GM12801 (cell line): ENCODE results near the gene NR1H2.
A peak's percentile ranks its signal among the peaks of the same experiment; 100 is the strongest.

Source experiments
- TF ChIP-seq, protein P1 (sequence below): IDR thresholded peaks from one replicate; pipeline ENCODE4 v1.5.1; 2011; ENCODE audit warnings: control low read depth; ENCODE audit not compliant: insufficient read length; ENCODE audit errors: extremely low read depth

NR1H2 gene

DNA sequence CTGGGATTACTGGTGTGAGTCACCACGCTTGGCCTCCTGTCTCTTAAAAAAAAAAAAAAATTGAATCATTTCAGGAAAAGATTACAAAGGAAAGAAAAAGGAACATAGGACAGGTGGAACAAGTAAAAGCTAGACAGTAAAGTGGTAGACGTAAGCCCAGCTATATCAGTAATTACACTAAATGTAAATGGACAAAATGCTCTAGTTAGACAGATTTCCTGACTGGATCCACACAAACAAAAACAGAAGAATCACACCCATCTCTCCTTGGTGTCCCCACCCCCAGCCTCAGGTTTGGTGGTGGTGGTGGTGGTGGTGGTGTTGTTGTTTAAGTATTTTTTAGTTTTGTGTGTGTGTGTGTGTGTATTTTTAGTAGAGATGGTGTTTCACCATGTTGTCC is 36.2 kb downstream of the NR1H2 start:
- TF ChIP-seq, protein P1, sequence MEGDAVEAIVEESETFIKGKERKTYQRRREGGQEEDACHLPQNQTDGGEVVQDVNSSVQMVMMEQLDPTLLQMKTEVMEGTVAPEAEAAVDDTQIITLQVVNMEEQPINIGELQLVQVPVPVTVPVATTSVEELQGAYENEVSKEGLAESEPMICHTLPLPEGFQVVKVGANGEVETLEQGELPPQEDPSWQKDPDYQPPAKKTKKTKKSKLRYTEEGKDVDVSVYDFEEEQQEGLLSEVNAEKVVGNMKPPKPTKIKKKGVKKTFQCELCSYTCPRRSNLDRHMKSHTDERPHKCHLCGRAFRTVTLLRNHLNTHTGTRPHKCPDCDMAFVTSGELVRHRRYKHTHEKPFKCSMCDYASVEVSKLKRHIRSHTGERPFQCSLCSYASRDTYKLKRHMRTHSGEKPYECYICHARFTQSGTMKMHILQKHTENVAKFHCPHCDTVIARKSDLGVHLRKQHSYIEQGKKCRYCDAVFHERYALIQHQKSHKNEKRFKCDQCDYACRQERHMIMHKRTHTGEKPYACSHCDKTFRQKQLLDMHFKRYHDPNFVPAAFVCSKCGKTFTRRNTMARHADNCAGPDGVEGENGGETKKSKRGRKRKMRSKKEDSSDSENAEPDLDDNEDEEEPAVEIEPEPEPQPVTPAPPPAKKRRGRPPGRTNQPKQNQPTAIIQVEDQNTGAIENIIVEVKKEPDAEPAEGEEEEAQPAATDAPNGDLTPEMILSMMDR = no peak

DNA sequence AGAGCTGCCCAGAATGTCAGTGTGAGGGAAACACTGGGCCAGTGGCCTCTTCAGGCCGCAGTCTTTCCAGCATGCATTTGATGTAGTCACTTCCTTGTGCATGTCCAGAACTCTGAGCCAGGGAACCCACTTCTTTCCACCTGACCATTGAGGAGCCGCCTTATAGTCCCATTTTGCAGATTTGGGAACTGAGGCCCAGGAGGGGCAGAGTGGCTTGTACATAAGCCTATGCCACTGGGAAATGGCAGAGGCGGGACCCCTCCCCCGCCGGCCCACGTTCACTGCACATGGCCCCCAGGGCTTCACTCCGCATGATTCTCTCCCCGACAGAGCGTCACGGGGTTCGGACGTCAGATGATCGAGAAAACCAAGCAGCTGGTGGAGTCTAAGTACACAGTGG is 36.8 kb downstream of the NR1H2 start:
- TF ChIP-seq, protein P1 = no peak

DNA sequence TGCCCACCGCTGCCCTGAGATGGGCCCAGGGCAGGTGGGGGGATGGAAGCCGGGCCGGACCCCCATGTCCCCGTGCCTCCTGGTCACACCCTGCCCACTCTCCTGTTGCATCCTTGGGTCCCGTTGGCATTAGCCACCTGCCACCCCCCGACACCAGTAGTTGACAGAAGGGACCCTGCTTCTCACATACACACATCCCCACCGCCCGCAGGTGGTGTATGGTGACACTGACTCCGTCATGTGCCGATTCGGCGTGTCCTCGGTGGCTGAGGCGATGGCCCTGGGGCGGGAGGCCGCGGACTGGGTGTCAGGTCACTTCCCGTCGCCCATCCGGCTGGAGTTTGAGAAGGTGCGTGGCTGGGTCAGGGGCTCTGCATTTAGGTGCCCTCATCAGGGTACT is 37.3 kb downstream of the NR1H2 start:
- TF ChIP-seq, protein P1 = no peak

DNA sequence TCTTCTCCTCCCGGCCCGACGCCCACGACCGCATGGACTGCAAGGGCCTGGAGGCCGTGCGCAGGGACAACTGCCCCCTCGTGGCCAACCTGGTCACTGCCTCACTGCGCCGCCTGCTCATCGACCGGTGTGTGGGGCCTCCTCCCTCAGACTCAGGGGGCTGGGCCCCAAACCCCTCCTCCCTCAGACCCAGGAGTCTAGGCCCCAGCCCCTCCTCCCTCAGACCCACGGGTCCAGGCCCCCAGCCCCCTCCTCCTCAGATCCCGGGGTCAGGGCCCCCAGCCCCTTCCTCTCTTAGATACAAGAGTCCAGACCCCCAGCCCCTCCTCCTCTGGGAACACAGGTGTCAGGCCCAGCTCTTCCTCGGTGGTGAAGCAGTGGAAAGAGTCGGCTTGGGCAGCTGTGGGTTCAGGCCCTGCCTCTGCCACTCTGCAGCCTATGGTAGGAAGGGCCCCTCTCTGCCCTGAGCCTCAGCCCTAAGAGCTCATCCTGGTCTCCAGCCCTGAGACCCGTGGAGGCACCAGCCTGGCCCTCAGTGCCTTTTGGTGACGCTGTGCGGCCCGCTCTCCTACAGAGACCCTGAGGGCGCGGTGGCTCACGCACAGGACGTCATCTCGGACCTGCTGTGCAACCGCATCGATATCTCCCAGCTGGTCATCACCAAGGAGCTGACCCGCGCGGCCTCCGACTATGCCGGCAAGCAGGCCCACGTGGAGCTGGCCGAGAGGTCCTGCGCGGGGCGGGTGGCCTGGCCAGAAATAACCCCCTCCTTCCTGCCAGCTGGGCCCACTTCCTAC is 38.8 kb downstream of the NR1H2 start:
- TF ChIP-seq, protein P1 = peak; percentile 65

DNA sequence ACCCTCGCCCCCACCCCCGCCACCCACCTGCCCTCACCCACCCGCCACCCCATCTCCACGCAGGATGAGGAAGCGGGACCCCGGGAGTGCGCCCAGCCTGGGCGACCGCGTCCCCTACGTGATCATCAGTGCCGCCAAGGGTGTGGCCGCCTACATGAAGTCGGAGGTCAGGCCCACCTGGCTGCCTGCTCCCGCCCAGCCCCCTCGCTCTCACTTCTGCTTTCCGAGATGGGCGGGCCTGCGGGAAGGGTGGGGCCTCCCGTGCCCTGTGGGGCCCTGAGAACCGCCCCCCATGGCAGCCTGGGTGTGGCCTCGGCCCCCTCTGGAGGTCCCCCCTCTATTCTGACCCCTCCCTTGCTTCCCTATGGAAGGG is 39.4 kb downstream of the NR1H2 start:
- TF ChIP-seq, protein P1 = no peak

DNA sequence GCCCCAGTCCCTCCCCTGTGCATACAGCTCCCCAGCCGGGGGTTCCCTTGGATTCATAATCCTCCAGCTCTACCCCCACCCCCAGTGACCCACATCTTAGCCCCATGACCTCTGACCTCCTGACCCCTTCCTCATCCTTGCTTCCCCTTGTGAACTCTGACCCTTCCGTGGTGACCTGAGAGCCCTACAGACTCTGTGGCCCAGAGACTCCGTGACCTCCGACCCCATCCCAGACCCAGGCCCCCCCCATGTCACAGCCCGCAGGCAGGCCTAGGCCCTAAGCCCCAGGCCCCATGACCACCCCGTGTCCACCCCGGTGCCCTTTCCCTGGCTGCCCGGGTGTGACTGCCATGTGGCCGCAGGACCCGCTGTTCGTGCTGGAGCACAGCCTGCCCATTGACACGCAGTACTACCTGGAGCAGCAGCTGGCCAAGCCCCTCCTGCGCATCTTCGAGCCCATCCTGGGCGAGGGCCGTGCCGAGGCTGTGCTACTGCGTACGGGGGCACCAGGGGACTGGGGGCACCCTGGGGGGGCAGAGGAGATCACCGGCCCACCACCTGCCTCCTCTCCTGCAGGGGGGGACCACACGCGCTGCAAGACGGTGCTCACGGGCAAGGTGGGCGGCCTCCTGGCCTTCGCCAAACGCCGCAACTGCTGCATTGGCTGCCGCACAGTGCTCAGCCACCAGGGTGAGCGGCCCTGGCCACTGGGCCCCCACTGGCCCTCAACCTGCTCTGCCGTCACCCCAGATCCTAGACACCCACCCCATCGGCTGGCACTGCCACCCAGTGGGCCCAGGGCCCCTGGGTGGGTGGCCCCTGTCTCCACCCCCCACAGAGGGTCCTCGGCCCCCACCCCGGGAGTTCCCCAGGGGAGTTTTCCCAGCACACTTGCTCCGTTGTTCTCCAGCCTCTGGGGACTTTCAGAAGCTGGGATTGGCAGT is 40.0 kb downstream of the NR1H2 start:
- TF ChIP-seq, protein P1 = no peak

DNA sequence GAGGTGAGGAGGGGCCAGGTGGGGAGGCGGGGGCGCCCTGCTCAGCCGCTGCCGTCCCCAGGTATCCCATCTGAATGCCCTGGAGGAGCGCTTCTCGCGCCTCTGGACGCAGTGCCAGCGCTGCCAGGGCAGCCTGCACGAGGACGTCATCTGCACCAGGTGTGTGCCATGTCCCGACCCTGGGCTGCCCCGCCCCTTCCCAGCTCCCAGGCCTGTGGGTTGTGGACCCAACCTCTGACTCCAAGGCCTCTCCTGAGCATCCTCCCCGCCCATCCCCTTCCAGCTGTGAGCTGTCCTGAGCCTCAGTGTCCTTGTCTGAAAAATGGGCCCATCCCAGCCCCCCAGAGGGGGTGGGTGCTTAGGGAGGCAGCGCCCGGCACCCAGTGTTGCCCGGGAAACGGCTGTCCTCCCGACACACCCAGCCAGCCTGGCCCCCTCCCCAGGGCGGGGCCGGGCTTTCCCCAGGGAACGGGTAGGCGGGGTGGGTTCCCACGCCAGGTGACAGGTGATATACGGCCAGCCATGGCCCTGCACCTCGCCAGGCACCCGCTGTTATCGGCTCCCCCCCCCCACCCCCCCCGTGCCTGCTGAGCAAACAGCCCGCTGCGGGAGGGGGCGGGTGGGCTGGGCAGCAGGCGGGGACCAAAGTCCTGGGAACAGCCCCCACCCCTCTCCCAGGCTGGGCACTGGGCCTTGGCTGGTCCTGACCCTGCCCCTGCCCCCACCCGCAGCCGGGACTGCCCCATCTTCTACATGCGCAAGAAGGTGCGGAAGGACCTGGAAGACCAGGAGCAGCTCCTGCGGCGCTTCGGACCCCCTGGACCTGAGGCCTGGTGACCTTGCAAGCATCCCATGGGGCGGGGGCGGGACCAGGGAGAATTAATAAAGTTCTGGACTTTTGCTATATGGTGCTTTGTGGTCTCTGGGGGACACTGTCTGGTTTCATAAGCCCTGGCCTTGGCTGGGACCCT is 41.1 kb downstream of the NR1H2 start:
- TF ChIP-seq, protein P1 = no peak
